HepG2 (cell line): ENCODE data around the gene BCAM. TPM values are rescaled to one million over a fixed set of nuclear protein-coding genes. Genes with fewer than 3 reads are reported as not detected.

Source experiments
- ARID3A ChIP-seq: IDR thresholded peaks from 2 replicates; pipeline ENCODE4 v1.6.1; 2012; ENCODE audit warnings: low read depth, low read length, improper control_type of control experiment
- CBX1 ChIP-seq: IDR thresholded peaks from one replicate; pipeline ENCODE4 v1.6.1; 2016; ENCODE audit warnings: antibody characterized with exemption, low read depth
- ELF1 ChIP-seq: sonication (generic); formaldehyde crosslinking; IDR thresholded peaks from 2 replicates; pipeline ENCODE4 v1.4.0; 2020; ENCODE audit warnings: missing genetic modification reagents
- FOSL1 ChIP-seq: sonication (generic); formaldehyde crosslinking; IDR thresholded peaks from 2 replicates; pipeline ENCODE4 v1.9.0; 2021; ENCODE audit warnings: missing genetic modification reagents, borderline replicate concordance
- HDAC1 ChIP-seq: sonication (generic); formaldehyde crosslinking; IDR thresholded peaks from 2 replicates; pipeline ENCODE4 v1.5.1; 2020; ENCODE audit warnings: mild to moderate bottlenecking, missing genetic modification reagents
- MAZ ChIP-seq, 2 experiments: sonication (generic) in 1 of 2; formaldehyde crosslinking in 1 of 2; IDR thresholded peaks; 2 replicates each; pipeline versions ENCODE4 v1.5.0 to v1.6.1; 2012 to 2020; ENCODE audit warnings: low read depth in 2 of 2, mild to moderate bottlenecking in 2 of 2, borderline replicate concordance in 1 of 2, improper control_type of control experiment in 1 of 2, low read length in 1 of 2, missing genetic modification reagents in 1 of 2, moderate library complexity in 1 of 2
- MED1 ChIP-seq: sonication (generic); formaldehyde crosslinking; IDR thresholded peaks from 2 replicates; pipeline ENCODE4 v1.4.0; 2020; ENCODE audit warnings: missing genetic modification reagents
- MEIS2 ChIP-seq: sonication (generic); formaldehyde crosslinking; IDR thresholded peaks from 2 replicates; pipeline ENCODE4 v1.9.0; 2021; ENCODE audit warnings: mild to moderate bottlenecking, missing genetic modification reagents
- MXI1 ChIP-seq: IDR thresholded peaks from 3 replicates; pipeline ENCODE4 v1.6.1; 2012; ENCODE audit warnings: low read depth, low read length, inconsistent platforms, borderline replicate concordance
- NCOA2 ChIP-seq: sonication (generic); formaldehyde crosslinking; IDR thresholded peaks from 2 replicates; pipeline ENCODE4 v1.8.0; 2022; ENCODE audit warnings: inconsistent platforms
- PHF8 ChIP-seq: sonication (generic); formaldehyde crosslinking; IDR thresholded peaks from 2 replicates; pipeline ENCODE4 v1.5.0; 2020; ENCODE audit warnings: missing genetic modification reagents
- POLR2G ChIP-seq: fragments of 200-400 bp; formaldehyde crosslinking; IDR thresholded peaks from 2 replicates; pipeline ENCODE4 v1.6.1; 2018; ENCODE audit warnings: mild to moderate bottlenecking, low read depth, low read length, moderate library complexity
- XBP1 ChIP-seq: sonication (generic); formaldehyde crosslinking; IDR thresholded peaks from 2 replicates; pipeline ENCODE4 v1.5.0; 2020; ENCODE audit warnings: missing genetic modification reagents
- ZNF3 ChIP-seq: IDR thresholded peaks from 2 replicates; pipeline ENCODE4 v1.7.0; 2017; ENCODE audit warnings: inconsistent platforms
- ZNF331 ChIP-seq: sonication (generic); formaldehyde crosslinking; IDR thresholded peaks from 2 replicates; pipeline ENCODE4 v1.4.0; 2020; ENCODE audit warnings: missing genetic modification reagents
- ZSCAN9 ChIP-seq: IDR thresholded peaks from 2 replicates; pipeline ENCODE4 v1.6.1; 2016; ENCODE audit warnings: borderline replicate concordance
- polyA plus RNA-seq, 8 experiments: library from polyadenylated mRNA; depleted of rRNA in 3 of 8; stranded (reverse) in 7 of 8; unstranded in 1 of 8; fragments of >200 nt; fragmentation: Illumina TruSeq in 4 of 8; extraction: Trizol in 4 of 8; gene quantifications; 2 replicates each; pipeline versions ENCODE4 v1.2.1 to v1.2.3, GENCODE V29; 2011 to 2016; ENCODE audit warnings: low read depth in 4 of 8, missing spikeins in 1 of 8, mixed read lengths in 1 of 8; ENCODE audit not compliant: insufficient read depth in 1 of 8
- total RNA-seq, 5 experiments: library from RNA; depleted of rRNA; stranded (reverse); fragments of >200 nt; fragmentation: Illumina TruSeq; extraction: Trizol; gene quantifications; 2 replicates each; pipeline ENCODE4 v1.2.3, GENCODE V29; 2016; ENCODE audit warnings: low read depth in 1 of 5
- TF ChIP-seq, protein P1 (sequence below): sonication (generic); formaldehyde crosslinking; IDR thresholded peaks from 2 replicates; pipeline ENCODE4 v1.4.0; 2020; ENCODE audit warnings: mild to moderate bottlenecking, missing genetic modification reagents
- TF ChIP-seq, protein P2 (sequence below): sonication (generic); formaldehyde crosslinking; IDR thresholded peaks from 2 replicates; pipeline ENCODE4 v1.4.0; 2020; ENCODE audit warnings: missing genetic modification reagents
- TF ChIP-seq, protein P3 (sequence below): sonication (generic); formaldehyde crosslinking; IDR thresholded peaks from 2 replicates; pipeline ENCODE4 v1.5.1; 2020; ENCODE audit warnings: mild to moderate bottlenecking, moderate library complexity, missing genetic modification reagents
- TF ChIP-seq, protein P4 (sequence below): sonication (generic); formaldehyde crosslinking; IDR thresholded peaks from 2 replicates; pipeline ENCODE4 v1.5.0; 2020; ENCODE audit warnings: mild to moderate bottlenecking, missing genetic modification reagents
- TF ChIP-seq, protein P5 (sequence below): IDR thresholded peaks from 2 replicates; pipeline ENCODE4 v1.6.1; 2012; ENCODE audit warnings: inconsistent platforms

BCAM gene
- total and polyA plus RNA-seq, 2 of the 13 experiments (the other 11 are each of a cell fraction or from before 2014, with no cell fraction given), result 51.2 to 62.7 TPM

DNA sequence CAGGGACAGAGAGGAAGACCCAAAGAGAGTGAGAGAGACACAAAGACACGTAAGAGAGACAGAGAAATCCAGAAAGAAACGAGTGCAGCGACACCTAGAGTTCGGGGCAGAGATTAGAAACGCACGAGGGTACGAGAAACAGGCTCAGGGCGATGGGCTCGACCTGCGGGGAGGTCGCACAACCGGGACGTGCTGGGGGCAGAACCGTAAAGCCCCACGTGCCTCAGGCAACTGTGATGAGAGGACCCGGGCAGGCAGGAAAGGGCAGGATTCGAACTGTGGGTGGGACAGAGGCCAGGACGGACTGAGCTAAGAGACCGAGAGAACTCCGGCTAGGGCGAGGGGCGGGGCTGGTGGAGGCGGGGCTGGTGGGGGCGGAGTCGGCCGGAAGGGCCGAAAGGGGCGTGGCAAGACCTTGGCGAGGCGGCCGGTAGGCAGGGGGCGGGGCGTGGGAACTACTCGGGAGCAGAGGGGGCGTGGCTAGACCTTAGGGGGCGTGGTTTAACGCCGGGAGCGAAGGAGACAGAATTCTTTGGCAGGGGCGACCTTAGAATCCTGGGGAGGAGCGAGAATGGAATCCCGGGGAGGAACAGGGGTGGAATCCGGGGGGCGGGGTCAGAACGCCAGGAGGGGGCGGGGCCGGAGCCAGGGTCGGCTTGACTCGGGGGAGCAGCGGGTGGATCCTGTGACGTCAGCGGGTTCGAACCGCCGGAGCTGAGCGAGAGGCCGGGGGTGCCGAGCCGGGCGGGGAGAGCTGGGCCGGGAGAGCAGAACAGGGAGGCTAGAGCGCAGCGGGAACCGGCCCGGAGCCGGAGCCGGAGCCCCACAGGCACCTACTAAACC, 36.9 kb downstream of the BCAM start, which contains the start of gene NECTIN2 (continued):
- TF ChIP-seq POLR2G, result peak; percentile 49; the same call in 1 of the 2 replicates
- 0 out of 2 replicates have a peak, but pooled peaks have one; percentile 20 for TF ChIP-seq ZNF331 (CRISPR knock-in tag)
- TF ChIP-seq, protein P1, sequence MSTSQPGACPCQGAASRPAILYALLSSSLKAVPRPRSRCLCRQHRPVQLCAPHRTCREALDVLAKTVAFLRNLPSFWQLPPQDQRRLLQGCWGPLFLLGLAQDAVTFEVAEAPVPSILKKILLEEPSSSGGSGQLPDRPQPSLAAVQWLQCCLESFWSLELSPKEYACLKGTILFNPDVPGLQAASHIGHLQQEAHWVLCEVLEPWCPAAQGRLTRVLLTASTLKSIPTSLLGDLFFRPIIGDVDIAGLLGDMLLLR (CRISPR knock-in tag), result peak; percentile 25; the same call in 1 of the 2 replicates
- 0 out of 2 replicates have a peak, but pooled peaks have one; percentile 11 for TF ChIP-seq NCOA2 (CRISPR knock-in tag)
- peak; percentile 25; the same call in 1 of the 2 replicates for TF ChIP-seq ELF1 (CRISPR knock-in tag)
- TF ChIP-seq MEIS2 (CRISPR knock-in tag), result peak; percentile 52
- peak; percentile 64; the same call in 1 of the 2 replicates for TF ChIP-seq HDAC1 (CRISPR knock-in tag)
- TF ChIP-seq, protein P2, sequence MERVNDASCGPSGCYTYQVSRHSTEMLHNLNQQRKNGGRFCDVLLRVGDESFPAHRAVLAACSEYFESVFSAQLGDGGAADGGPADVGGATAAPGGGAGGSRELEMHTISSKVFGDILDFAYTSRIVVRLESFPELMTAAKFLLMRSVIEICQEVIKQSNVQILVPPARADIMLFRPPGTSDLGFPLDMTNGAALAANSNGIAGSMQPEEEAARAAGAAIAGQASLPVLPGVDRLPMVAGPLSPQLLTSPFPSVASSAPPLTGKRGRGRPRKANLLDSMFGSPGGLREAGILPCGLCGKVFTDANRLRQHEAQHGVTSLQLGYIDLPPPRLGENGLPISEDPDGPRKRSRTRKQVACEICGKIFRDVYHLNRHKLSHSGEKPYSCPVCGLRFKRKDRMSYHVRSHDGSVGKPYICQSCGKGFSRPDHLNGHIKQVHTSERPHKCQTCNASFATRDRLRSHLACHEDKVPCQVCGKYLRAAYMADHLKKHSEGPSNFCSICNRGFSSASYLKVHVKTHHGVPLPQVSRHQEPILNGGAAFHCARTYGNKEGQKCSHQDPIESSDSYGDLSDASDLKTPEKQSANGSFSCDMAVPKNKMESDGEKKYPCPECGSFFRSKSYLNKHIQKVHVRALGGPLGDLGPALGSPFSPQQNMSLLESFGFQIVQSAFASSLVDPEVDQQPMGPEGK, result peak; percentile 69
- no peak for TF ChIP-seq ZSCAN9
- TF ChIP-seq, protein P3, sequence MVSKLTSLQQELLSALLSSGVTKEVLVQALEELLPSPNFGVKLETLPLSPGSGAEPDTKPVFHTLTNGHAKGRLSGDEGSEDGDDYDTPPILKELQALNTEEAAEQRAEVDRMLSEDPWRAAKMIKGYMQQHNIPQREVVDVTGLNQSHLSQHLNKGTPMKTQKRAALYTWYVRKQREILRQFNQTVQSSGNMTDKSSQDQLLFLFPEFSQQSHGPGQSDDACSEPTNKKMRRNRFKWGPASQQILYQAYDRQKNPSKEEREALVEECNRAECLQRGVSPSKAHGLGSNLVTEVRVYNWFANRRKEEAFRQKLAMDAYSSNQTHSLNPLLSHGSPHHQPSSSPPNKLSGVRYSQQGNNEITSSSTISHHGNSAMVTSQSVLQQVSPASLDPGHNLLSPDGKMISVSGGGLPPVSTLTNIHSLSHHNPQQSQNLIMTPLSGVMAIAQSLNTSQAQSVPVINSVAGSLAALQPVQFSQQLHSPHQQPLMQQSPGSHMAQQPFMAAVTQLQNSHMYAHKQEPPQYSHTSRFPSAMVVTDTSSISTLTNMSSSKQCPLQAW (CRISPR knock-in tag), result no peak
- TF ChIP-seq FOSL1, result no peak
- TF ChIP-seq ARID3A, result peak; percentile 37; the same call in 1 of the 2 replicates
- peak; percentile 43; the same call in 1 of the 2 replicates for TF ChIP-seq MED1 (CRISPR knock-in tag)
- TF ChIP-seq XBP1, result no peak
- TF ChIP-seq MAZ (IDR thresholded peaks at IDR 0.05; ENCODE audit: borderline replicate concordance, low read depth, low read length), result peak; percentile 42; the same call in 1 of the 2 replicates
- TF ChIP-seq MAZ (CRISPR knock-in tag; IDR thresholded peaks at IDR 0.05; ENCODE audit: low read depth), result peak; percentile 26; the same call in 1 of the 2 replicates
- TF ChIP-seq, protein P4, sequence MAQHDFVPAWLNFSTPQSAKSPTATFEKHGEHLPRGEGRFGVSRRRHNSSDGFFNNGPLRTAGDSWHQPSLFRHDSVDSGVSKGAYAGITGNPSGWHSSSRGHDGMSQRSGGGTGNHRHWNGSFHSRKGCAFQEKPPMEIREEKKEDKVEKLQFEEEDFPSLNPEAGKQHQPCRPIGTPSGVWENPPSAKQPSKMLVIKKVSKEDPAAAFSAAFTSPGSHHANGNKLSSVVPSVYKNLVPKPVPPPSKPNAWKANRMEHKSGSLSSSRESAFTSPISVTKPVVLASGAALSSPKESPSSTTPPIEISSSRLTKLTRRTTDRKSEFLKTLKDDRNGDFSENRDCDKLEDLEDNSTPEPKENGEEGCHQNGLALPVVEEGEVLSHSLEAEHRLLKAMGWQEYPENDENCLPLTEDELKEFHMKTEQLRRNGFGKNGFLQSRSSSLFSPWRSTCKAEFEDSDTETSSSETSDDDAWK (CRISPR knock-in tag), result no peak
- 0 out of 2 replicates have a peak, but pooled peaks have one; percentile 44 for TF ChIP-seq PHF8 (CRISPR knock-in tag)
- TF ChIP-seq ZNF3 (CRISPR knock-in tag), result no peak
- TF ChIP-seq MXI1, result peak; percentile 82; the same call in 1 of the 3 replicates
- no peak for TF ChIP-seq CBX1
- TF ChIP-seq, protein P5, sequence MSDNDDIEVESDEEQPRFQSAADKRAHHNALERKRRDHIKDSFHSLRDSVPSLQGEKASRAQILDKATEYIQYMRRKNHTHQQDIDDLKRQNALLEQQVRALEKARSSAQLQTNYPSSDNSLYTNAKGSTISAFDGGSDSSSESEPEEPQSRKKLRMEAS, result peak; percentile 88
